KOPT-K1 (cell line): ENCODE measurements around the gene ABR.
"Not testable (repeated sequence)": the region's sequence is repeated elsewhere in the genome, so short reads cannot be mapped to it uniquely, and the experiment has no call there.

ENCODE experiments used
- H3K27ac ChIP-seq: fragments of 200-600 bp; sonication (generic); 2 replicates; pipeline ENCODE4 v1.5.1; 2016; ENCODE audit warnings: antibody characterized with exemption, mild to moderate bottlenecking, low read depth, low read length; ENCODE audit not compliant: poor library complexity, severe bottlenecking
- H3K36me3 ChIP-seq: fragments of 200-600 bp; sonication (generic); 2 replicates; pipeline ENCODE4 v1.5.1; 2017; ENCODE audit warnings: antibody characterized with exemption, mild to moderate bottlenecking, low read length, moderate library complexity; ENCODE audit not compliant: insufficient read depth
- H3K9me3 ChIP-seq: fragments of 200-600 bp; sonication (generic); 2 replicates; pipeline ENCODE4 v1.5.1; 2017; ENCODE audit warnings: antibody characterized with exemption, low read length, mild to moderate bottlenecking; ENCODE audit not compliant: insufficient read depth, poor library complexity, severe bottlenecking

Gene ABR

DNA sequence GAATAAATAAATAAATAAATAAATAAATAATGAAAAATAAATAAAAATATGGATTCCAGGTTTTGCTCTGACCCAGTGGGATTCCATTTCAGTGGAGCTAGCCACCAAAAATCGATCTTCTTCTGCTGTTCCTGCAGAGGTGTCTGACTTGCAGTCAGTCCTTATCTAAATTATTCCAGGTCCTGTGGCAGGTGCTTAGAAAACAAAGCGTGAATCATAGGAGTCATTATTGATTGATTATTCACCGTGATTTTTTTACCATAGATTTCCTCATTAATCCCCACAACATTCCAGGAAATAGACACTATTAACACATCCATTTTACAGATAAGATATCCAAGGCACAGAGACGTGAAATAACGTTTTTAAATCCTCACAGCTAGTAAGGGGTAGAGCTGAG, 31.5 kb upstream of the ABR start:
- Histone ChIP-seq H3K9me3 (no peaks in the 10 kb centered on the region), H3K36me3 (no peaks in the 10 kb centered on the region), H3K27ac (no peak overlapping the region)

DNA sequence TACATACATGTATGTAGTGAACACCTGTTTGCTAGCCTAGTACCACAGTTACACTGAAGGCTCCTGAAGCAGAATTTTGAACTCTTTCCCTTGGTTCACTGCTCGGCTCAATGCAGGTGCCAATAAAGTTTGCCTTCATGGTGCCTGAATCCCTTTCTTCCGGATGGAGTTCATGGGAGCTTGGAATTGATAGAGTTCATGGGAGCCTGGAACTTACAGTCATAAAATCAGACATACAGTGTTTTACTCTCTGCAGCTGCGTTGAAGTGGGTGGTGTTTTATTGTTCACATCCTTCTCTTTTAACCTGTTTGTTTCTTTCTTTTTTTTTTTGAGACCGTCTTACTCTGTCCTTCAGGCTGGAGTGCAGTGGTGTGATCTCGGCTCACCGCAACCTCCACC, 29.2 kb upstream of the ABR start:
- Histone ChIP-seq H3K27ac (no peak overlapping the region), H3K9me3 (peaks cover 7% of the 10 kb centered on the region), H3K36me3 (no peaks in the 10 kb centered on the region)

DNA sequence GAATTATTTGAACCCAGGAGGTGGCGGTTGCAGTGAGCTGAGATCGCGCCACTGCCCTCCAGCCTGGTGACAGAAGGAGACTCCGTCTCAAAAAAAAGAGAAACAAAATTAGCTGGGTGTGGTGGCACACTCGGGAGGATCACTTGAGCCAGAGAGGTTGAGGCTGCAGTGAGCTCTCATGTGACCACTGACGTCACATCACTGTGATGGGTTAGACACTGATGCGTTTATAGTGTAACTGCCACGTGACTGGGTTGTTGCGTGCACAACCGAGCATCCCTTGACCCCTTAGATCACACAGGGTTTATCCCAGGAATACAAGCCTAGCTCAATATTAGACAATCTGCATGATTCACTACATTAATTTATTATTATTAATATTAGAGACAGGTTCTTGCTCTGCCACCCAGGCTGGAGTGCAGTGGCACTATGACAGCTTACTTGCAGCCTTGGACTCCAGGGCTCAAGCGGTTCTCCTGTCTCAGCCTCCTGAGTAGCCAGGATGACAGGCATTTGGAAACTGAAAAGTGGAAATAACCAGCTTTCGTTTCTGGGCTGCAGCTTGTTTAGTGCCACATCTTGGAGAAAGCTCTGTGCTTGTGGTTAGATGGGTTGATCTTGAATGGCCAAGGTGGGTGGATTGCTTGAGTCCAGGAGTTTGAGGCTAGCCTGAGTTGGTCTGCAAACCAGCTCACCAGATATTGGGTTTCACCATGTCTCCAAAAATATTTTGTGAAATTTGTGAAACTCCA, 26.4 kb upstream of the ABR start:
- Histone ChIP-seq H3K27ac (no peak overlapping the region), H3K36me3 (no peaks in the 10 kb centered on the region)

DNA sequence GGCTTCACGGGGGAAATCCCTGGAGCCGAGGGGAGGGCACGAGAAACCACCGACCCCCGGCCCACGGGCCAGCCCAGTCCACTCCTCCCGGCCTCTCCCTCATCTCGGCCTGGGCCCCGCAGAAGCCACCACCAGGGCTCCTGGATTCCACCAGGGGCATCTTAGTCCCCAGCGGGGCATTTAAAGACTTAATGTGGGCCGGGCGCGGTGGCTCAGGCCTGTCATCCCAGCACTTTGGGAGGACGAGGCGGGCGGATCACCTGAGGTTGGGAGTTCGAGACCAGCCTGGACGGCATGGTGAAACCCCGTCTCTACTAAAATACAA, 24.1 kb upstream of the ABR start:
- no peaks in the 10 kb centered on the region for H3K36me3 ChIP-seq
- peaks cover 13% of the 10 kb centered on the region for H3K9me3 ChIP-seq
- no peak overlapping the region for H3K27ac ChIP-seq

More for the DNA sequence above, 26.4 kb upstream of the ABR start:
- H3K9me3 ChIP-seq = peaks cover 13% of the 10 kb centered on the region

DNA sequence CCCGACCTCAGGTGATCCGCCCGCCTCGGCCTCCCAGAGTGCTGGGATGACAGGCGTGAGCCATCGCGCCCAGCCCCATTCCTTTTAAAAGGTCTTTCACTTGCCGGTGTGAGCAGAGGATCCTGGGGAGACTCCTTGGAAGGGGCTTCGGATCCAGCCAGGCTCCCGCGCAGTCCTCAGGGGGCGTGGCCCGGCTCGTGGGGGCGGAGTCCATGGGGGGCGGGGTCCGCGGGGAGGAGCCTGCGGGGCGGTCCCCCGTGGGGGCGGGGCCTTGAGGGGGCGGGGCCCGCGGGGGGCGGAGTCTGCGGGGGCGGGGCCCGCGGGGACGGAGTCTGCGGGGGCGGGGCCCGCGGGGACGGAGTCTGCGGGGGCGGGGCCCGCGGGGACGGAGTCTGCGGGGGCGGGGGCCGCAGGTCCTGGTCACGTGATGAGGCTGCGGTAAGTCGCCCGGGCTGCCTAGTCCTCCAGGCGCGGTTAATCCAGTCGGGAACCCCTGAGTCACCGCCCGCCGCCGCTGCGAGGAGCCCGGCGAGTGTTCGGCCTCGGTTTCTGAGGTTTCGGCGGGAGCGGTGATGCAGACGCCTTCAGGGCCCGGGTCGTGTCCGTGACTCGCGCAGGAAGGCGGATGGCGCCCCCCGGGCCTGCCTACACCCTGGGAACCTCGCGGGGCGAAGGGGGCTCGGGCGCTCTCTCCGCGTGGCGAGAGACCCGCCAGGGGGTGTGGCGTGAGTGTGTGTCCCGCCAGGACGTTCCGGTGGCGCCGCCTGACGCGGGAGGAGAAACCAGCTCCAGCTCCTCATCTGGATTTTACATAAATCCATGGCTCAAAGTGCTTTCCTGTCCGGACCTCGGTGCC, 23.6 kb upstream of the ABR start:
- no peaks in the 10 kb centered on the region for H3K36me3 ChIP-seq
- peaks cover 13% of the 10 kb centered on the region for H3K9me3 ChIP-seq
- no peak overlapping the region for H3K27ac ChIP-seq

DNA sequence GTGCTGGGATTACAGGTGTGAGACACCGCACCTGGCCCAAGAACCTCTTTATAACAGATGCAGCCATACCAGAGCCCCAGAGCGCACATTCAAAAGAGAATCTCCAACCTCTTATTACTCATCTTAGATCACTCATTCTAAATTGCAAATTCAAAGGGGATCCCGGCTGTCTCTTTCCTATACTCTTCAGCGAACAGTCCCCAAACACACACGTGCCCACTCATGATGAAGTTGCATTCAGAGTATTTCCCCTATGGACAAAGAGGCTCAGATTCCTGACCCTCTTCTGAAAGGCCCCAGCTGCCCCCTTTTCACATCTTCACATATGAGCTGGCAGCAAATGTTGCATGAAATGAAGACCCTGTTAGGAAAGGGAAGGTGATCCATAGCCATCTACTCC, 22.5 kb upstream of the ABR start:
- Histone ChIP-seq H3K36me3 (no peaks in the 10 kb centered on the region), H3K9me3 (peaks cover 13% of the 10 kb centered on the region), H3K27ac (no peak overlapping the region)

DNA sequence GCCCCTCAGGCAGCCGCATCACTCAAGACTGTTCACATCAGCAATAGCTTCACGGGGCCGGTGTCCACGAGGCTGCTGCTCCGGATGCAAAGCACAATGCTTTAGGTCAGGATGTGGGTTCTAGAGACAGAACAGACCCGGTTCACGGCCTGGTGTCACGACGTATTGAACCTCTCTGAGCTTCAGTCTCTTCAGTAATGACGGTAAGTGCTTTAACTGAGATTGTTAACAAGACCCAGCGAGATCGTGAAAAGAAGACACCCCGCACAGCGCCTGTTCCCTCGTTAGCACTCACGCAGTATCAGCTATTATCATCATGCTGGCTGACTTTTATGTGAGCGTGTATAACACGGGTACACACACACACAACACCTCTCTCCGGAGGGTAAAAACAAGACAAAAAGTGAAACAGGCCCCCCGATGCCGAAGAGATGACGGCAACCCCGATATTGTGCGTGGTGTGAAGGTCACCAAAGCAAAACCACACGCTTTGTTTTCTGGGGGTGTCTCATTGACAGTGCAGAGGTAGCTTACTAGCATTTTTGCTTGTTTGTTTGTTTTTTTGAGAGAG, 21.4 kb upstream of the ABR start:
- Histone ChIP-seq H3K36me3 (no peaks in the 10 kb centered on the region), H3K27ac (no peak overlapping the region), H3K9me3 (peaks cover 13% of the 10 kb centered on the region)

DNA sequence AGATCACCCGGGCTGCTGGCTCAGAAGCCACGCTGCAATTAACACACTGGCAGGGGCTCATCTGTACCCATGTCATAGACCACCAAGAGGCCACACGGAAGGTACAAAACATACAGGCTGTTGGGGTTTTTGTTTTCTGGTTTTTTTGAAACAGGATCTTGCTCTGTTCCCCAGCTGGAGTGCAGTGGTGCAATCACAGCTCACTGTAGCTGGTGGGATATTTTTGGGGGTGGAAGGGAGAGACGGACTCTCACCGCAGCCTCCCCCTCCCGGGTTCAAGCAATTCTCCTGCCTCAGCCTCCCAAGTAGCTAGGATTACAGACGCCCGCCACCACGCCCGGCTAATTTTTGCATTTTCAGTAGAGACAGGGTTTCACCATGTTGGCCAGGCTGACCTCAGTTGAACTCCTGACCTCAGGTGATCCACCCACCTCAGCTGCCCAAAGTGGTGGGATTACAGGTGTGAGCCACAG, 19.5 kb upstream of the ABR start:
- H3K27ac ChIP-seq, H3K36me3 ChIP-seq, H3K9me3 ChIP-seq: not testable (repeated sequence)

DNA sequence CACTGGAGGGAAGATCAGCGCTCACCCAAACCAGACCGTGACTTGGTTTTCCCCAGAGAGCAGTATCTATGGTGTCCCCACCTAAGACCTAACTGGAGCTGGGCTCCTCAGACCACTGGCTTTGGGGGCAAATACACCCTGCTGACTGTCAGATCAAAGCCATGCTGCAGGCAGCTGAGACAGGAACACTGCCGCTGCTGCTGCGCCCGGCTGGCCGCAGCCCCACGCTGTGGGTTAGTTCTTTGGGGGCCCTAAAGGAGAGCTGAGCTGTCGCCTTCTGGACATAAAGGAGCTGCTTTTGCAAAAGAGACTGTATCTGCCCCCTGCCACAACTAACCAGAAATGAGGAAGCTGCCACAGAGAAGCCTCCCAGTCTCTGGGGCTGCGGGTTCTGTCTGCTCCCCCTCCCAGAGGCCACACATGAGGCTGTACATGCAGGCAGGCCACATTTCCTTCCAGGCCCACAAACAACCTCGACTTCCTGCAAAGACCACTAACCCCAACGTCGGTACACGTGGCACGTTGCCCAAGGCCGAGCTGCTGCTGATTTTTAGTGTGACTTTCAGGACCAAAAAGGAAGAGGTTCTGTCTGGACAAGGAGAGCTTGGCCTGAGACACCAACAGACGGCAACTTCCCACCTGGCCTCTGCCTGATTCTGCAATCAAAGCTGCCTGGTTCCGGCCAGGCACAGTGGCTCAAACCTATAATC, 18.2 kb upstream of the ABR start:
- H3K36me3 ChIP-seq = no peaks in the 10 kb centered on the region
- H3K27ac ChIP-seq = peak overlapping the region; percentile 49
- no peaks in the 10 kb centered on the region for H3K9me3 ChIP-seq

DNA sequence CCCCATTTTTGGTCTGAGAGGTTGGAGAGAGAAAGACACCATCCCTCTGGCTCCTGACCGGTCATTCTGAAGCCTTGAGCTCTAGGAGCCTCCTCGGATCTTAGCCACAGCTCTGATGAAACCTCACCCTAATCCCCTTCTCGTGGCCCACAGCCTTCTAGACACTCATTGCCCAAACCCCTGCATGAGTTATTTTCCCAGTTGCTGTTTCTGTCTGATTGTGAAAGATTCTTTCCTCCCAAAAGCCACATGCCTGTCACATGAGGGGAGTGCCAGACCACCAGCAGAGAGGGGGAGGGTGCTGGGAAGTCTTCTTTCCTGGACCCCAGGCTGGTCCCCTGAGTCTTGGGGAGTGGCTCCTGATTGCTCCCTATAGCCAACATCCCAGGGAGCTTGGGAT, 17.6 kb upstream of the ABR start:
- no peaks in the 10 kb centered on the region for H3K9me3 ChIP-seq
- no peaks in the 10 kb centered on the region for H3K36me3 ChIP-seq
- peak overlapping the region; percentile 49 for H3K27ac ChIP-seq

DNA sequence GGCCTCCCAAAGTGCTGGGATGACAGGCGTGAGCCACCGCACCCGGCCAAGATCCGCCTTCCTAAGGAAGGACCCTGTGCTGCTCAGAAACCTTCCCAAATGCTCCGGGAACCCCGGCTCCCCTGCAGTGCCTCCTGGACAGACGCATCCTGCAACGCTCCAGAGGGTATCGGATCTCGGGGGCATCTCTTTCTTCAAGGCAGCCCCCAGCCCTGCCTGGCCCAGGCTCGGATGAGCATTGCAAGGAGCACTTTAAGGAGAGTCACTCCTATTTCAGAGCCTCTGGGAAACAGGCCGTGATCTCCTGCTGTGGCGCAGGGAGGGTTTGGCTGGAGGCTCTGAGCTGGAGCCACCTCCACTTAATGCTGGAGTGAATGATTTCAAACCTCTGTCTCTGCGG, 17.2 kb upstream of the ABR start:
- Histone ChIP-seq H3K36me3 (no peaks in the 10 kb centered on the region), H3K9me3 (no peaks in the 10 kb centered on the region), H3K27ac (no peak overlapping the region)

DNA sequence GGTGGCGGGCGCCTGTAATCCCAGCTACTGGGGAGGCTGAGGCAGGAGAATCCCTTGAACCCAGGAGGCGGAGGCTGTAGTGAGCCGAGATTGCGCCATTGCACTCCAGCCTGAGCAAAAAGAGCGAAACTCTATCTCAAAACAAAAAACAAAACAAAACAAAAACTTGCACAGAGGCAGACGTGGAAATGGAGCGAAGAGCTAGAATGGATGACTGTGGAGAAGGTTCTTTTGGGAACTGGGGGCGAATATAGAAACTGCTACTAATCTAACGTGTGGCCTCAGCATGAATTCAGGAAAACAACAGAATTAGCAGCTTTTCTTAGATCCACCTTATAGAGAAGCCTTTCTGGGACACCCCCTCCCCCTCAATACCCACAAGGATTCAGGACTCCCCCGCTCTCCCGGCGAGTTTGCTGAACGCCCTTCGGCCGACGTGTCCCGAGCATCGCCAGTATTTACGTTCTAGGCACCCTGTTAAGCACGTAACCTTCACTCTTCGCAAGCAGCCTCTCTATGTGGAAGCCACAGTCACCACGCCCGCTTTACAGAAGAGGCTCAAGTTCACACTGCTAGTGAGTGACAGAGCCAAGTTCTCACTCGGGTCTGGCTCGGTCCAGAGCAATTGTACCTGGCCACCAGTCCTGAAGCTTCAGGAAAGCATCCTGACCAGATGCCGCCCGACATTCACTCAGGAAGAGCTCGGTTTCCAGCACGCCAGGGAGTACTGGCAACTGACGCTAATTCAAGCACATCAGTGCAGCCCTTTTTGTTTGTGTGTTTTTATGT, 13.3 kb upstream of the ABR start:
- H3K27ac ChIP-seq = no peak overlapping the region
- H3K9me3 ChIP-seq = no peaks in the 10 kb centered on the region
- no peaks in the 10 kb centered on the region for H3K36me3 ChIP-seq

DNA sequence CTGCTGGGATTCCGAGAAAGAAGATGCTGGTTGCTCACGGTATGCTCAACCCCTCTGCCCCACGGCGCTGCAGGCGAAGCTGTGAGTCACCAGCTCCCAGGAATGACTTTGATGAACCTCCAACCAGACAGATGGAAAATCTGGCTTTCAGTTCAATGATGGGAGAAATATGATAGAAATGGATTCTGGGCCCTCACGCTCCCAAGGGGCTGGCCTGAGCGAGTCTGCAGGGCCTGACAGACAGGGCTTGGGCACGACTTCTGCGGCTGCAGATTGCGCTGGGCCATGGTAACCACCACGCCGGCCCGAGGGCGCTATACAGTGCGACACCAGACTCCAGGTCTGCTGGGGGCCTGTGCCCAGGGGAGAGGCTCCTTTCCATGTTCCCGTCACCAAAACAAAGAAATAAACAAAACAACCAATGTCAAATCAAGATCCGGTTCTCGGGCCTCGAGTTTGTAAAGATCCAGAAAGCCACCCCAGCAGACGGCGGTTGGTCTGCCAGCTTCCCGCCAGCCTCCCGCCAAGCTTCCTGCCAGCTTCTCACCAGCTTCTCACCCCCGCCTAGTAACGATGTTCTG, 11.1 kb upstream of the ABR start:
- Histone ChIP-seq H3K36me3 (no peaks in the 10 kb centered on the region), H3K27ac (no peak overlapping the region), H3K9me3 (no peaks in the 10 kb centered on the region)

DNA sequence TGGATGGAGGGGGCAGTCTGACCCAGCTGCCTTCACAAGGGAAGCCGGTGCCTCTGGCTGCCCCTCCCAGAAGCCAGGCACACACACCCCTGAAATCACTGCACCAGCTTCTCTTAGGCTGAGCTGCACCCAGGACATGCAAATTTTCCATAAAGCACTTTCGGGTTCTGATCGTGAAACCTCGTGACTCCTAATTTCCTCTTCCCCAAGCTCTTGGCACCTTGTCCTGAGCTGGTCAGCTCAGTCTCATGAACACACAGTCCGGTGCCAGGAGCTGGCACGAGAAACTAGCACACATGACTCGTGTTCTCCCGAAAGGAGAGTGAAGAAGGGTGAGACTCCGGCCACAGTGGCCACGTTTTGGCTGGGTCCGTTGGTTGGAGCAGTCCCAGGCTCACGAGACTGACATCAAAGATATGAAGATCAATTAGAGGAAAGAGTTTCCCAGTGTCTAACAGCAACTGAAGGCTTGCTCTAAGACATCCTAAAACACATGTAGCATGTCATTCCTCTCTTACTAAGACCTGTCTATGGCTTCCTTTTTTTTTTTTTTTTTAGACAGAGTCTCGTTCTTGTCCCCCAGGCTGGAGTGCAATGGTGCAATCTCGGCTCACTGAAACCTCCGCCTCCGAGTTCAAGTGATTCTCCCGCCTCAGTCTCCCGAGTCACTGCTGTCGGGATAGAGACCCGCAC, 9.2 kb upstream of the ABR start:
- H3K36me3 ChIP-seq = no peaks in the 10 kb centered on the region
- no peaks in the 10 kb centered on the region for H3K9me3 ChIP-seq
- no peak overlapping the region for H3K27ac ChIP-seq
